NCI-H345 (cell line): ENCODE results near the gene SLC24A3.

Experiments used
- DNase-seq: peaks from one replicate; lab custom pipeline; 2025; lab: John Stamatoyannopoulos, UW

SLC24A3 gene

DNA sequence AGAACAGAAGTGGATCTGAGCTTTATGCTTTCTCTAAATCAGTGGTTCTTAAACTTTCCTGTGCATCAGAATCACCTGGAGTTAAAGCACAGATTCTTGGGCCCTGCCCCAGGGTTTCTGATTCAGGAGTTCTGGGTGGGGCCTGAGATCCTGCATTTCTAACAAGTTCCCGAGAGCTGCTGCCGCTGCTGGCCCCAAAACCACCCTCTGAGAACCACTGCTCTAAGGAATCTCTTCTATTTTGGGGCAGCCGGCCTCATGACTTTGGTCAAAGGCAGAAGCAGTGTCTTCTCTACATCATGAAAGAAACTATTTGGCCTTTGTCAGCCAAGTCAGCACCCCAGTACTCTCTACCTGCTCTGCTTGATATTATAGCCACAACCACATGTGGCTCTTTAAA is 503.5 kb downstream of the SLC24A3 start:
- DNase-seq: no peak

DNA sequence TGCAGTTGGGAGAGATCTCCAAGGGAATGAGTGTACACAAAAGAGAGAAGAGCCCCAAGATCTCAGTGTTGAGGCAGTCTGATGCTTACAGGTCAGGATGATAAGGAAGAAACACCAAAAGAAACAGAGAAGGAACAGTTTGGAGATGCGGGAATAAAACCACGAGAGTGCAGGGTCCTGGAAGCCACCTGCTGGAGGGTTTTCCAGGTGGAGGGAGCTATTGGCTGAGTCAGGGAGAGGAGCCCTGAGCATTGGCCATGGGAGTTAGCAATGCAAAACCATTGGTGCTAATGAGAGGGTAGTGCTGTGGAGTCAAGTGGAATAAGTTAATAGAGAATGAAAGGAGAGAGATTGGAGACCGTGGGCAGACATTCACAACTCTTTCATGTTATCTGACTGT is 506.4 kb downstream of the SLC24A3 start:
- DNase-seq: no peak

GRCh38 chr20:19720991-19721390 is 508.5 kb downstream of the SLC24A3 start:
- DNase-seq: no peak

DNA sequence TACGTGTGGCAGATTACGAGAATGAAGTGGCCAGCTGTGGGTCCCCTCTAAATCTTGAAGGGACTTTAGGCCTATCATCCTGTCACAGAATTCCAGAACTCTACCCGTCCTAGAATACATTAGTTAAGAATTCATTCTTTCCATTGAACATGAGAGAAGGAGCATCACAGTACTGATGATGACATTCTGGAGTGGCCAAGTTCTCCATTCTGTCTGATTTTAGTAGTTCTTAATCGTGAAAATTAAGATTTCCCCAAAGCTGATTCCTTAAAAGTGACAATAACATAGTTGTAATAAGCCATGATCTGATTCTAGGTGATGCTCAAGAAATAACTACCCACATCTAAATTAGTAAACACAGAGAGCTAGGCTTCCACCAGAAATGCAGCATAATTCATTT is 510.6 kb downstream of the SLC24A3 start:
- no peak for DNase-seq

DNA sequence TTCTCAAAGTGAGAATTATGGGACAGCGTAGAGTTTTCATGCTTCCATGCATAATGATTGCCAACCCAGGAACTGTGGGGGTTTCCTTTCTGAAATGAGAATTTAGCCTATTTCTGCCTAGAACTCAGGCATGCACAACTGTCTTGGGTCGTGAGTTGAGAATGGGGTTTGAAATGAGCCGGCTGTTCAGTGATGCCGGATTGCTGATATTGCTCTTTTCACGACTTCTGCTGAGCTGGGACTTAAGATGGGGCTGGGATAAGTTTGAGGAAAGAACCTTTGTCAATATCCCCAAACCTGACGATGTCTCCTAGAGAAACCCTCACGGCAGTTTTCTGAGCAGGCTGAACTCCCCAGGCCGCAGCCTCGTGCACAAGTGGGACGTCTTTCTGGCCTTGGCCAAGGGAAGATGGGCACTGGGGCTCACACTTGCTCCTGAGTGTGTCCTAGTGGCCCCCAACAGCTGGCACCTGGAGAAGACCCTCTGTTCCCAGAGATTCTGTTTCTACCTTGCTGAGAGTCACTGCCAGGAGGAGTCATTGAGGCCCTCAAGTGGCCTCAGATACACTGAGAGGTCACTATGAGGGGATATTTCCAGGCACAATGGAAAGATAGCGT is 511.5 kb downstream of the SLC24A3 start:
- no peak for DNase-seq

DNA sequence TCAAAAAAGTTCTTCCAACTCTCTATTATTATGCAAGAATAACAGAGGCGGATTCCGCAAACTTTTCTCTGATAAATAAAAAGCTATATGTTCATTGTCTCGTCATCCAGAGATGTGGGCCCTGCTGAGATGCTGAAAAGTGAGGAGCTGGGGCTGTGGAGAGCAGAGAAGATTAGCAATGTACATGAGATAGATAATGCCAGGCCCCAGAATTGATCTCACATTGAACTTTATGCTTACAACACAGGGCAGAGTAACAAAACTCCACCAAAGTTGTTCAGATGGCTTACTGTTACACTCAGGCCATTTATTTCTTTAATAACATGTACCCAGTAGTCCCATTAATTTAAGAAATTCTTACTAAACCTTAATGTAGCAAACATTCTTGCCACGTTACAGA is 512.9 kb downstream of the SLC24A3 start:
- no peak for DNase-seq

DNA sequence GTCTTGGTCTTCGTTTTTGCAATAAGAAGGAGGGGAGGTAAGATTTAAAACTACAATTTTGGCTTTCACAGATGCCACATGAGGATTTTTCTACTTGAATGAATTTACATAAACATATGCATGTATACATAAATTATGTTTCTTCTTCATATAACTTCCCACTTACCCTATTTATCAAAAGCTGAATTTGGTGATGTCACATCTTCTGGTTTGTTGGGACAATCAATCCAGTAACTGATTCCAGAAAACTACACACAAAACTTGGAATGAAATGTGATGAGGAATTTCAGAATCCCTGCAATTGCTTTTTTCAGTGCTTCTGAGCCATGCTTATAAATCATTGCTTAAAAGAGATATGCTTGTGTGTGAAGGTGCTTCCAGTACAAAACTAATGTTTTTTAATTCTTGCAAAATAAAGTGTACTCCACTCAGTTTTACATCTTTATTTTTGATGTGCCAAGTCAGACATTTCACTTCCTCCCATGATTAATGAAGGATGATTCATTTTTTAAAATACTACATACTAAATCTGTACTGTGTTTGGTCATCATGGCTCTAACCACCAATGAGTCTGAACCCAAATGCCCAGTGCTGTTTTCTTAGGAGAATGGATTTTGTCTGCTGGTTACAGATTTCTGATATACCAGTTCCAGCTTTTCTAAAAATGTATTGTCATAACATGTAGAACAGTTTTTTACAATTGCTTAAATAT is 513.5 kb downstream of the SLC24A3 start:
- no peak for DNase-seq

- no peak for DNase-seq
These were observed 514.9 kb downstream of the SLC24A3 start for GRCh38 chr20:19727251-19727847.

DNA sequence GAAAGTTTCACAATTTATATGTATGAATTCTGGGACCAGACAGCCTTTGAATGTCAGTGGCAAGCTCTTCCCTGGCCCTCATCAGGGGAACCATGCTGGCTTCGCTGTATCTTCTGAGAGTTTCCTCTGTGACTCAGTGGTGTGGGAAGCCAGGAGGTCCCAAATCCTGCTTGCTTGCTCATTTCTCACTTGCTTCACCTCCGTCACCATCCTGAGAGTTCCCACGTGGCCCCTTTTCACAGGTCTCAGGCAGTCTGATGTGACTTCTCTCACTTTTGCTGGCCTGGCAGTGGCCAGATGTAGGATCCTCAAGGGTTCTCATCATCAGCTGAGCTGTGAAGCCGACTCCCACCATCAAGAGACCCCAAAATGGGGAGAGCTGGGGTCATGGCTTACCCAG is 517.2 kb downstream of the SLC24A3 start:
- DNase-seq: no peak

DNA sequence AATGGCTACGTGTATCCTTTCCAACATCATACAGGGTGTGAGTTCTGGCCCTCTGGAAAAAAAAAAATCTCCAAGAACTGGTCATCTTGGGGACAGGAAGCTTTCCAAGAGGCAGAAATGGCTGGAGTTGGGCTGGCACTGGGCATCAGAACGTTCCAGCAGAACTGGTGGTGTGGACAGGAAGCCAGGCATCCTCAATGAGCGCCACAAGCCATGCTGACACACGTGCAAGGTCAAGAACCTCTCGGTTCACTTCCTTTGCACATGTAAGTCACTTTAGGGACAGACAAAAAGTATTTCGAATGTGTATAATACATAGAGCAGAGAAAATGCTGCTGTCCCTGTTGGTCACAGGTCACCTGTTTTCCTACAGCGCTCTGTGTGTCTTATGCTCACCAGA is 518.3 kb downstream of the SLC24A3 start:
- no peak for DNase-seq

GRCh38 chr20:19734811-19735210 is 522.4 kb downstream of the SLC24A3 start:
- no peak for DNase-seq

- no peak for DNase-seq
These were observed 523.0 kb downstream of the SLC24A3 start for GRCh38 chr20:19735446-19735845.

GRCh38 chr20:19737025-19737424 is 524.6 kb downstream of the SLC24A3 start:
- DNase-seq: no peak

DNA sequence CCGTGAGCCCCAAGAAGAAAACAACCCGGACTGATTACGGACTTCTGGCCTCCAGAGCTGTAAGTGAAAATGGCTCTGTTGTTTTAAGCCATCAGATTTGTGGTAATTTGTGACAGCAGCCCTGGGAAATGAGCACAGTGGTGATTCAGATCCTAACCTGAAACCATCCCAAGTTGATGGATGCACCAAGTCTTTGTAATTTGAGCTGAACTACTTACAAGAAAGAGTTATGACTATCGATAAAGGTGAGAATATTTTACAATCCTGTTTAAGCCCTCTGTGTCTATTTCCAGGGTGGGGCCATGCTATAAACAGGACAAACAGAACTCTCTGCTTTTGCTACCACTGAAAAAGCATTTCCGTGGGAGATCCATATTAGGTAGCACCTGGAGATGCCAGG is 526.5 kb downstream of the SLC24A3 start:
- DNase-seq: no peak

GRCh38 chr20:19739351-19739750 is 526.9 kb downstream of the SLC24A3 start:
- no peak for DNase-seq

DNA sequence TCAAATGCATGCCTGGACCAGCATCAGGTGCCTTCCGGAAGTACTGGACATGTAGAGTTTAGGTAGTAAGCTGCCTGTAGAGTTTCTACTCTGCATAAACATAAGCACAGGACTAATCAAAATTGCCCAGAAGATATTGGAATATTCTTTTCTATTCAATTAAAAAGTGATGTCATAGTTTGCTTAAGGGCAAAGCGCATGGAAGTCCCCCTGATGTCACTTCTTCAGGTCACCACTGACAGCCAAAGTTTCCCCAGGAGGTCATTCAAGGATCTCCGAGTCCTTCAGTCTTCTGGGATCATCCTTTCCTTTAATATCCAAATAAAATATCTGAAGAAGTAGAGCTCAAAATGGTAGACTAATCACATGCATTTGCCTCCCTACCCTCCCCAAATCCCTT is 528.1 kb downstream of the SLC24A3 start:
- DNase-seq: no peak

DNA sequence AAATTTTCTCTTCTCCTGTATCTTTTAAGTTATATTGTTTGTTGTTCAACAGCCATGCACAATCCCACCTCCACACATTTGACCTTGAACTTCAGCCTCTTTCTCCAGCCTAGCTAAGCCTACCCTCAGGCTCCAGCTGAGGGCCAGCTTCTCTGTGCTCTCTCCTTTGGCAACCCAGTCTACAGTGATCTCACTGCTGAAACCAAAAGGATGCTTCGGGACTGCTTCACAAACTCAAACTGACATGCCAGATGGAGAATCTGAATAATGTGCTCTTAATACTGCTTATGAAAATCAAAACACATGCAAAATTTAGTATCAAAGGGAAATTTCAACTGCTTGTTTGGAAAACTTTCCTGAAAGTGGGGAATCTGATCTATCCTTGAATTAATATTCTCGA is 529.5 kb downstream of the SLC24A3 start:
- DNase-seq: no peak

DNA sequence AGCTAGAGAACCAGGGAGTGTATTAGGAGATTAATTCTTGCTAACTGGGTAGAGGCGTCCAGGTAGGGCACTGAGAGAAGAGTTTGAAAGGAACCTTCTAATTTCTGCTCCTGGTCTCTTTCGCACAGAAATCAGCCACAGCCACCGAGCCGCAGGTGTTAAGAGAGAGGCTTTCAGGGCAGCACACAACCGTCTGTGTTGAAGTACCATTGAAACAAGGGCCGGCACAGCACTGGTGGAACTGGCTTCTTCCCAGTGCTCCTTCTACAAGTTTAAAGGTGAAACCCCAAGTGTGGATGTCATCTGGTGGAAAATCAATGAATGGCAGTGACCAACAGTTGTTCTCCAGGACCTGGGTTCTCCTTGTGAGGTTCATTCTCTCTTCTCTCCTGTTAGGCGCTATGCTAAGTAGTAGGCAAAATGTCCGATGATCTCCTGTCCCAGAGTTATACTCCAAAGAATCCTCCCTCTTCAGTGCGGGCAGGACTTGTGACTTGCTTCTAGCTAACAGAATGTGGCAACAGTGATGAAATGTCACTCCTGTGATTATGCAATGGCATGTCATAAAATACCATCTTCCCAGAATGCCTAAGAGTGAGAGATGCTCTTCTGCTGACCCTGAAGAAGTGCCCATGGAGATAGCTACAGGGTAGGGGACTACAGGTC is 530.7 kb downstream of the SLC24A3 start:
- no peak for DNase-seq

DNA sequence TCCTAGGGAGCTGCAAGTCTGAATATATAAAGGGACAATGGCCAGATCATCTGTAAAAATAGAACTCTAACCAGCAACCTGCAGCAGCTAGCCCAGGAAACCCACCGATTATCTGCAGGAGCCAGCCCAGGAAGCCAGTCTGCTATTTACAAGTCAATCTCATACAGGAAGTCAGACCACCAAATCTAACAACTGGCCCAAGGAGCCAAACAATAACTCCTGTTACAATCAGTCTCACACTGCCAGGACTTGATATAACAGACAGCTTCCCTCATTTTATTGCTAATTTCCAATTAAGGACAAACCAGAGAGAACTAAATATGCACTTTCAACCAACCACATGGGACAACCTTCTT is 531.2 kb downstream of the SLC24A3 start:
- no peak for DNase-seq

- no peak for DNase-seq
These were observed 532.7 kb downstream of the SLC24A3 start for GRCh38 chr20:19745106-19745505.

DNA sequence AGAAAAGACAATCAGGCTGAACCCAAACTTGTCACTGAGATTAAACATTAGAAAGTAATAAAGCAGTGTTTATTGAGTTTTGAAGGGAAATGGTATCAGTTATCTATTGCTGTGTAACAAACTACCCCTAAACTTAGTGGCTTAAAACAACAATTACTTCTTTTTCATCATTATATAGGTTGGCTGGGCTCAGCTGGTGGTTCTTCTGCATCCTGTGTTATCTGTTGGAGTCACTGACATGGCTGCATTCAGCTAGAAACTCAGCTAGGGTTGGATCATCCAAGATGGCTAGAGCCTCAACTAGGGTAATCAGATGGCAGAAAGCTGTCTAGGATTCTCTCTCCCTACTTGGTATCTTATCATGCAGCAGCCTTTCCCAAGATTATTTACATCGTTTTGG is 533.1 kb downstream of the SLC24A3 start:
- DNase-seq: no peak

- no peak for DNase-seq
These were observed 534.0 kb downstream of the SLC24A3 start for GRCh38 chr20:19746396-19746795.

- DNase-seq: no peak
These were observed 535.5 kb downstream of the SLC24A3 start for GRCh38 chr20:19747903-19748302.
